ENCODE measurements around the gene NUMB.
"Not testable (repeated sequence)": the region's sequence is repeated elsewhere in the genome, so short reads cannot be mapped to it uniquely, and the experiment has no call there.

NUMB gene

DNA sequence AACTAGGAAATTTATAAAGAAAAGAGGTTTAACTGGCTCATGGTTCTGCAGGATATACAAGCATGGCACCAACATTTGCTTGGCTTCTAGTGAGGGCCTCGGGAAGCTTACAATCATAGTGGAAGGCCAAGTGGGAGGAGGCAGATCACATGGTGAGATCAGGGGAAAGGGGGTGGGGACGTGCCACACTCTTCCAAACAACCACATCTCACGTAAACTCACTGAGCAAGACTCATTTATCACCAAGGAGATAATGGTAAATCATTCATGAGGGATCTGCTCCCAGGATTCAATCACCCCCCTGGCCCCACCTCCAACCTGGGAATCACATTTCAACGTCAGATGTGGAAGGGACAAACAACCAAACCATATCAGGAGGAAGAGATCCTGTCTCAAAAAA is 35.8 kb downstream of the NUMB start:
- DNase-seq (ENCODE audit: low read depth in 2 of 2) = no peak

DNA sequence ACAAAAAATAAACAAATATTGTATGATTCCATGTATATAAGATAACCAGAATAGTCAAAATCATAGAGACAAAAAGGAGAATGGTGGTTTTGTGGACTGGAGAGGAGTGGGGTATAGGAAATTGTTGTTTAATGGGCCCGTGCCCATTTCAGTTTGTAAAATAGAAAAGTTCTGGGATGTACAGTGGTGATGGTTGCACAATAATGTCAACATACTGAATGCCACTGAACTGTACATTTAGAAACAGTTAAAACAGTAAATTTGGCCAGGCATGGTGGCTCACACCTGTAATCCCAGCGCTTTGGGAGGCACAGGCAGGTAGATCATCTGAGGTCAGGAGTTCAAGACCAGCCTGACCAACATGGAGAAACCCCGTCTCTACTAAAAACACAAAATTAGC is 40.1 kb downstream of the NUMB start:
- DNase-seq (ENCODE audit: low read depth in 2 of 2) = no peak

DNA sequence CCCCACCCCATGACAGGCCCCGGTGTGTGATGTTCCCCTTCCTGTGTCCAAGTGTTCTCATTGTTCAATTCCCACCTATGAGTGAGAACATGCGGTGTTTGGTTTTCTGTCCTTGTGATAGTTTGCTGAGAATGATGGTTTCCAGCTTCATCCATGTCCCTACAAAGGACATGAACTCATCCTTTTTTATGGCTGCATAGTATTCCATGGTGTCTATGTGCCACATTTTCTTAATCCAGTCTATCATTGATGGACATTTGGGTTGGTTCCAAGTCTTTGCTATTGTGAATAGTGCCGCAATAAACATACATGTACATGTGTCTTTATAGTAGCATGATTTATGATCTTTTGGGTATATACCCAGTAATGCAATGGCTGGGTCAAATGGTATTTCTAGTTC is 52.1 kb downstream of the NUMB start:
- DNase-seq (ENCODE audit: low read depth in 2 of 2) = not testable (repeated sequence)

DNA sequence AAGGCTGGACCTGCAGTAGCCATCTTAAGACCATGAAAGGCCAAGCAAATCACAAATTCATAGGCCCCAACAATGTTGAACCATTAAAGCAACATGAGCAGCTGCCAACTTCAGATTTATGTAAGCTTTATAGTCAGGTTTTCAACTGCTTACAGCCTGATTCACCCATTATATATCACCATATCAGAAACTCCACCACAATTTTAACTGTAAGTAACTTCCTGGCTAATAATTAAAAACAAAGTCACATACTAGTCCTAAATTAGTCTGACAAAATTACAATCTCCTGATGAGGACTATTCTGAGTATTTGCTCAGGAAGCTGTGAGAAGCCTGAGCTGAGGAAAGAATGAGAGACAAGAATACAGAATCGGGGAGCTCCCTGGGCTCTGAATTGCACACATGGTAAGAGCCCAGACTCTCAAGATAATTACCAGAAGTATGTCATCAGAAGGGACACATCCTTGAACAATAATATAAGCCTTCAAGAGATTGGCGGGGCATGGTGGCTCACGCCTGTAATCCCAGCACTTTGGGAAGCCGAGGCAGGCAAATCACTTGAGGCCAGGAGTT is 55.1 kb downstream of the NUMB start:
- DNase-seq (ENCODE audit: low read depth in 2 of 2) = no peak

- no peak for DNase-seq (ENCODE audit: low read depth in 2 of 2)
Measured at GRCh38 chr14:73402579-73402978, 55.8 kb downstream of the NUMB start.

- DNase-seq (ENCODE audit: low read depth in 2 of 2) = no peak
Measured at GRCh38 chr14:73397810-73398209, 60.5 kb downstream of the NUMB start.

DNA sequence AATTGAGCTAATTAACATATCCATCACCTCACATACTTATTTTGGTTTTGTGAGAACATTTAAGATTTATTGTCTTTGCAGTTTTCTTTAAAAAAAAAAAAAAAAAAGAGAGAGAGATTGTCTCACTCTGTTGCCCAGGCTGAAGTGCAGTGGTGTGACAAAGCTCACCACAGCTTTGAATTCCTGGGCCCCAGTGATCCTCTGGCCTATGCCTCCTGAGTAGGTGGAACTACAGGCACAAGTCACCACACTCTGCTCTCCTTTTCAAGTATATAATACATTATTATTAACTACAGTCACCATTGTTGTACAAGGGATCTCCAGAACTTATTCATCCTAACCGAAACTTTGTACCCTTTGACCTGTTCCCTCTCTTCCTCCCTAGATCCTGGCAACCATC is 64.0 kb downstream of the NUMB start:
- DNase-seq (ENCODE audit: low read depth in 2 of 2) = no peak

DNA sequence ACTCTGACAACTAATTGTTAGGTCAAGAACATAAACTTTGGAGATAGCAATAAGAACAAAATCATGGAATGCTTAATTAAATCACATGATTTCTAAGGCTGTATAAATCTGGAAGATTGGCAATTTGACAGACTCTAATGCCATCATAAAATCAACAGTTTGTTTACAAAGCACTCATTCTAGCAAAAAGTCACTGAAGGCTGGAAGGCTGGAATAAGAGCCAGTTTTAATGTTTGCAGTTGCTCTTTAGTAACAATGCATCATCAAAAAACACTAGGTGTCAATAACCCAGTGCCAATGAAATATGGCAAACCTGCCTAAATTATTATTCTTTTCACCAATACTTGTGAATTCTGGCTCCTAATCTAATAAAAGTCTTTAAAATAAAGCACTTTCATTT is 65.0 kb downstream of the NUMB start:
- no peak for DNase-seq (ENCODE audit: low read depth in 2 of 2)

DNA sequence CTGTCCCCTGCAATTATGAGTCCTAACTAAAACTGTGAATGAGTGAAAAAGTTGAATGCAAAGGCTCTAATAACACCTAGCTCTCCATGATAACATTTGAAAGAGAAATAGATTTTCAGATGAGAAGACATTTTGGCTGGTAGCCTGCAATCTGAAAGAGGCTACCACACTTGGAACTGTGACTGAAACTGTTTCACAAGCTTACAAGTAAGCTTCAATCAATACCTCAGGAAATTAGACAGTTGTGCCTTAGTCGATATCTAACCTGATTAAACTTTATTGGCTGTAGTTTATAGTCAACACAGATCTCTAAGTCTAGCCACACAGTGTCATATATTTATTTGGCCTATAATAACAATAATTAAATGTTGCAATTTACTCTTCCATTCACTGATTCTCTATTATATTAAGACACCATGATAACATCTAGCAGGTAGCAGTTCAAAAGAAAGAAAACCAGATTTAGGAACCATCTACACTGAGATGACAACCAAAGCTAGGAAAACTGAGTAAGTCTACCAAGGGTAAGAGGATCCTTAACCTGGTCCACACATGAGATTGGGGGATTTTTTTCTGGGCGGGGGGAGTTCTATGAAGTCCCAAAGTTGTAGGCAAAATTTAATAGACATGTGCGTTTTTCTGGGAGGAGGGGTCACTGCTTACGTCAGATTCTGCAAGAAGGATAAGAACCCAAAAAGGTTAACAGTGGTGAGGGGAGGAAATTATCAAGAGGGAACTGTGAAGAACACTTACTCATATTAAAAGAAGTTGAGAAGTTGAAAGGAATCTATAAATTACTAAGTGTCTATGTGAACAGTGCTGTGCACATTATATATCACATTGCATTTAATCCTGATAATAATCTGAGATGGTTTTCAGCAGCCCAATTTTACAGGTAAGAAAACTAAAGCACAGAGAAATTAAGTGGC is 65.8 kb downstream of the NUMB start:
- DNase-seq (ENCODE audit: low read depth in 2 of 2) = no peak

DNA sequence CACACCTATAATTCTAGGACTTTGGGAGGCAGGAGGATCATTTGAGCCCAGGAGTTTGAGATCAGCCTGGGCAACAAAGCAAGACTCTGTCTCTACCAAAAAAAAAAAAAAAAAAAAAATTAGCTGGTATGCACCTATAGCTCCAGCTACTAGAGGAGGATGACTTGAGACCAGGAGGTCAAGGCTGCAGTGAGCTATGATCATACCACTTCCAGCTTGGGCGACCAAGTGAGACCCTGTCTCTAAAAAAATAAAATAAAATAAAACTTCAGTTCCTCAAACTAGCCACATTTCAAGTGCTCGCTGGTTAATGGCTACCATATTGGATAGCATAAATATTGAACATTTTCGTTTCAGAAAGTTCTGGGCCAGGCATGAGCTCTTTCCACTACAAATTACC is 70.5 kb downstream of the NUMB start:
- not testable (repeated sequence) for DNase-seq (ENCODE audit: low read depth in 2 of 2)

GRCh38 chr14:73386342-73386741 is 72.0 kb downstream of the NUMB start:
- no peak for DNase-seq (ENCODE audit: low read depth in 2 of 2)

GRCh38 chr14:73385021-73385420 is 73.3 kb downstream of the NUMB start:
- DNase-seq (ENCODE audit: low read depth in 2 of 2) = not testable (repeated sequence)

GRCh38 chr14:73383356-73383755 is 75.0 kb downstream of the NUMB start:
- no peak for DNase-seq (ENCODE audit: low read depth in 2 of 2)

- DNase-seq (ENCODE audit: low read depth in 2 of 2) = no peak
Measured at GRCh38 chr14:73381380-73382013, 76.8 kb downstream of the NUMB start.

DNA sequence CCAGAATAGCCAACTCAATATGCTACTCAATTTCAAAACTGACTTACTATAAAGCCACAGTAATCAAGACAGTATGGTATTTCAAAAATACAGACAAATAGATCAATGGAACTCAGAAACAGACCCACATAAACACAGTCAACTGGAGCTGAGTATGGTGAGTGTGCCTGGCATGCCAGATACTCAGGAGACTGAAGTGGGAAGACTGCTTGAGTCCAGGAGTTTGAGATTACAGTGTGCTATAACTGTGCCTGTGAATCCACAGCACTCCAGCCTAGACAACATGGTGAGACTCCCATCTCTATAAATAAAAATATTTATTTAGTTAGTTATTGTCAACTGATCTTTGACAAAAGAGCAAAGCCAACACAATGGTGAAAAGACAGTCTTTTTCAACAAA is 81.8 kb downstream of the NUMB start:
- DNase-seq (ENCODE audit: low read depth in 2 of 2) = no peak

- DNase-seq (ENCODE audit: low read depth in 2 of 2) = no peak
Measured at GRCh38 chr14:73375861-73376260, 82.5 kb downstream of the NUMB start.

GRCh38 chr14:73374218-73374617 is 84.1 kb downstream of the NUMB start:
- DNase-seq (ENCODE audit: low read depth in 2 of 2) = no peak

- DNase-seq (ENCODE audit: low read depth in 2 of 2) = no peak
Measured at GRCh38 chr14:73372529-73372928, 85.8 kb downstream of the NUMB start.

DNA sequence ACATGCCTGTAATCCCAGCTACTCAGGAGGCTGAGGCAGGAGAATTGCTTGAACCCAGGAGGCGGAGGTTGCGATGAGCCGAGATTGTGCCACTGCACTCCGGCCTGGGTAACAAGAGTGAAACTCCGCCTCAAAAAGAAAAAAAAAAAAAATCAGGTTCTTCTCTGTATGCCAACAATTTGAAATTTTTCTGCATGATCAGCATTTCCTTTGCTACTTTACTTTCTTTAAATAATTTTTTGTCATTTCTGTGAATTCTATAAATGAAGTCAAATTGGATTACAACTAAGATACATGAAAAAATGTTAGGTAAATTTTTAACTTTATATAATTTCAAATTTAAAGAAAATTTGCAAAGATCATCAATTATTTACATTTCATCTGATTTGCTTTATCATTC is 87.8 kb downstream of the NUMB start:
- no peak for DNase-seq (ENCODE audit: low read depth in 2 of 2)

- DNase-seq (ENCODE audit: low read depth in 2 of 2) = no peak
Measured at GRCh38 chr14:73369428-73369827, 88.9 kb downstream of the NUMB start.

DNA sequence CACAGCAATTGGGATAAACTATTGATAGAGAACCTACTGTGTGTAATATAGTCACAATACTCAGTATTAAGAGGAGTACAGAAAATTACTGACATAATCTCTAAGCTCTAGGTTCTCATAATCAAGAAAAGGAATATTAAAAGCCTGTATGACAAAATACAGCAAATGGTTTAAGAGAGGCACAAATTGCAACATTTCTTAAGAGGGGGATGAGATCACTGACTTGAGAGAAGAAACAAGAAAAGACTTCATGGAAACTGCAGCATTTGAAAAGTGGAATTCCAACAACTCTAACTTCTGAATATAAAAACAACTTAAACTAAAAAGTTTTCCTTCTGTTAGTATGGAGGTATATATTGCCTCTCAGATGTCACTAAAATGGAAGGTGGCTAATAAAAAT is 89.7 kb downstream of the NUMB start:
- no peak for DNase-seq (ENCODE audit: low read depth in 2 of 2)

DNA sequence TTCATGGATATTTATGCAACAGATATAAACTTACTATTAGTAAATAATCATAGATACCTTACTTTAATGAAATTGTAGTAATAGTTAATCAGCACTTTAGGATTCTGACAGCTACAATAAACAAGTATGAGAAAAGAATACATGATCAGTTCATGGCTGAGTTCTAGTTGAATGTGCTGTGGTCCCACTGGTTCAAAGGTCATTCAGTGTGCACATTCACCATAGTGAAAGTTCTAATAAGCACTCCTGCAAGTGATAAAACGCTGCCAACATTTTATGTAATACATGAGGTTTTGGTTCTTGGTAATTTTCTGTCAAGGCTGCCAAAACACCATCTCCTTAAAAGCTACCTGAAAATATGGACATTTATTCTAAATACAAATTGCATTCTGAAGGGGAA is 92.6 kb downstream of the NUMB start:
- no peak for DNase-seq (ENCODE audit: low read depth in 2 of 2)

GRCh38 chr14:73364559-73364958 is 93.8 kb downstream of the NUMB start:
- no peak for DNase-seq (ENCODE audit: low read depth in 2 of 2)

All from stimulated activated CD8-positive, alpha-beta memory T cell treated with anti-CD3 and anti-CD28 coated beads, Interleukin-15, amount 100 ng/mL, for 4 hours (primary cell).